ENCODE results near the gene GLT8D1.

DNA sequence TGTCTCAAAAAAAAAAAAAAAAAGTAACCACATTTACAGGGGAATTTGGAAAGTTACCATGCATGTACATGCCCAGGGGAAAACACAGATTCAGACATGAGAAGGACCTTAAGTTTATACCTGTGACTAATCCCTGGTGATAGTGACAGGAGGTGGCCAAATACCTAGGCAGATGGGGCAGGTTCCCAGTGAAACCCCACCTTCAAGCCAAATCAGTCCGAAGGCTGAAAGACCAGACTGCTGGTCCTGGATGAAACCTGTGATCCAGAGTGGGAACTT lies 16.1 kb upstream of the GLT8D1 start:
- TF ChIP-seq, protein P1, sequence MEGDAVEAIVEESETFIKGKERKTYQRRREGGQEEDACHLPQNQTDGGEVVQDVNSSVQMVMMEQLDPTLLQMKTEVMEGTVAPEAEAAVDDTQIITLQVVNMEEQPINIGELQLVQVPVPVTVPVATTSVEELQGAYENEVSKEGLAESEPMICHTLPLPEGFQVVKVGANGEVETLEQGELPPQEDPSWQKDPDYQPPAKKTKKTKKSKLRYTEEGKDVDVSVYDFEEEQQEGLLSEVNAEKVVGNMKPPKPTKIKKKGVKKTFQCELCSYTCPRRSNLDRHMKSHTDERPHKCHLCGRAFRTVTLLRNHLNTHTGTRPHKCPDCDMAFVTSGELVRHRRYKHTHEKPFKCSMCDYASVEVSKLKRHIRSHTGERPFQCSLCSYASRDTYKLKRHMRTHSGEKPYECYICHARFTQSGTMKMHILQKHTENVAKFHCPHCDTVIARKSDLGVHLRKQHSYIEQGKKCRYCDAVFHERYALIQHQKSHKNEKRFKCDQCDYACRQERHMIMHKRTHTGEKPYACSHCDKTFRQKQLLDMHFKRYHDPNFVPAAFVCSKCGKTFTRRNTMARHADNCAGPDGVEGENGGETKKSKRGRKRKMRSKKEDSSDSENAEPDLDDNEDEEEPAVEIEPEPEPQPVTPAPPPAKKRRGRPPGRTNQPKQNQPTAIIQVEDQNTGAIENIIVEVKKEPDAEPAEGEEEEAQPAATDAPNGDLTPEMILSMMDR (IDR thresholded peaks at IDR 0.05; ENCODE audit: low read depth, low read length) = no peak
- TF ChIP-seq EZH2phosphoT487 (IDR thresholded peaks at IDR 0.05; ENCODE audit: low read depth) = no peak

Measured in OCI-LY3 (cell line).